Stimulated activated CD4-positive, alpha-beta T cell treated with anti-CD3 and anti-CD28 coated beads, Interleukin-15, amount 100 ng/mL, for 24 hours (primary cell): ENCODE results near the gene CXCL17.

Experiments
- DNase-seq: peaks from one replicate; pipeline ENCODE4 v3.0.0-alpha.2; 2020

Gene CXCL17

DNA sequence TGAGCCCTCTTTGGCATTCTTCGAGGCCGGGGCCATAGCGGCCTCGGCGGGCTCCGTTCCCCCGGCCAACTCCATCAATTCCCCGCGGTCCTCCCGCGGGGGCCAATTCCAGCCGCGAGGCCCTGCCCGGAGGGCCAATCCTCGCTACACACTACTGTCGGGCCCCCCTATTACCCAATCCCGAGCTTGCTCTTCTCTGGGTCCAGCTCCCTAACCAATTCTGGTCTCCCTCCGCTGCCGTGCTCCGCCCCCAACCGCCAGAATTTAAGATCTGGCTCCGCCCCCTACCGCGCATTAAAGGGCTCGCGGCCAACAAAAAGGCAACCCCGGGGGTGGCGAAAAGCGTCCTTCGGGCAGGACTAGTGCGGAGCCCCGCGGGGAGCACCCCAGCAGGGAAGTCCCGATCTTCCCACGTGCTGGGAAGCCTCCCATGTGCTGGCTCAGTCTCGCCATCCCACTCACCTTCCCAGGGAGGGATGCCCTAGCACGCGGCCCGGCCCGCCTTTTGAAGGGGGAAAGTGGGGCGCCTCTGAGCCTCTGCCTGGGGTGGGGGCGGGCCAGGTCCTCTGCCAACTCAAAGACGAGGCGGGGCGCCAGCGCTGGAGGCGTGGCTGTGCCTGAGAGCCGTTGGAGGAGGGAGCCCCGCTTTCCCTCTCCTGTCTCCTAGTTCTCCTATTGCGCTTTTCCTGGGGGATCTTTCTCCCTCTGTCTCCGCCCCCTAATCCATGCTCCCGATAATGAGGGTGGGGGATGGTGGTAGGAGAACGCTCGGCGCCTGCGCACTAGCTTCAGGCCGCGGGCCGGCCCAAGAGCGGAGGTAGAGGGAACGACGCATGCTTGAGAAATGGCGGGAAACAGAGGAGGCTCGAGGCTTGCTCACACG, 19.0 kb downstream of the CXCL17 start:
- DNase-seq: peak; percentile 96

DNA sequence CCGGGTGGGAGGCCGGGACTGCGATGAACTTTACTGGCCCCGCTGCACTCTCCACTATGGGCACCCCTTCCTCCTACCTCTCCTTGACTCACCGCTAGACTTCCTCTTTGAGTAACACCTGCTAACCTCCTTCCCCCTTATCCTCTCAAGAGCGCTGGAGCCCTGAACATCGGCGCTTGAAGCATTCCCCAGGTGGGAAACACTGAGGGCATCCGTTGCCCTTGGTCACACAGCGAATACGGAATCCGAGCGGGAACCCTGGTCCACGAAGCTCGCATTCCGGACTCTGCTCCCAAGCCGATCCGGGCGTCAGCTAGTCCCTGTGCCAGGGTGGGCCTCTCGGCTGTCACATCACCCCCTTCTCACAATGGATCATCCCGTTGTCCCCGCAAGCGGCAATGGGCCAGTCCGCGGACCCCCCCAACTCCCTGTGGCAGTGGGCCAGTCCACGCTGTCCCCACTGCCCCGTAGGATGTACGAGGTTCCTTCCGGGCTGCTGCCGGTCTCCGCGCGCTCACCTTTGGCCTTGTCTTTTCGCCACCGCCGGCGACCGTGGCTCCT, 19.8 kb downstream of the CXCL17 start:
- peak; percentile 55 for DNase-seq

DNA sequence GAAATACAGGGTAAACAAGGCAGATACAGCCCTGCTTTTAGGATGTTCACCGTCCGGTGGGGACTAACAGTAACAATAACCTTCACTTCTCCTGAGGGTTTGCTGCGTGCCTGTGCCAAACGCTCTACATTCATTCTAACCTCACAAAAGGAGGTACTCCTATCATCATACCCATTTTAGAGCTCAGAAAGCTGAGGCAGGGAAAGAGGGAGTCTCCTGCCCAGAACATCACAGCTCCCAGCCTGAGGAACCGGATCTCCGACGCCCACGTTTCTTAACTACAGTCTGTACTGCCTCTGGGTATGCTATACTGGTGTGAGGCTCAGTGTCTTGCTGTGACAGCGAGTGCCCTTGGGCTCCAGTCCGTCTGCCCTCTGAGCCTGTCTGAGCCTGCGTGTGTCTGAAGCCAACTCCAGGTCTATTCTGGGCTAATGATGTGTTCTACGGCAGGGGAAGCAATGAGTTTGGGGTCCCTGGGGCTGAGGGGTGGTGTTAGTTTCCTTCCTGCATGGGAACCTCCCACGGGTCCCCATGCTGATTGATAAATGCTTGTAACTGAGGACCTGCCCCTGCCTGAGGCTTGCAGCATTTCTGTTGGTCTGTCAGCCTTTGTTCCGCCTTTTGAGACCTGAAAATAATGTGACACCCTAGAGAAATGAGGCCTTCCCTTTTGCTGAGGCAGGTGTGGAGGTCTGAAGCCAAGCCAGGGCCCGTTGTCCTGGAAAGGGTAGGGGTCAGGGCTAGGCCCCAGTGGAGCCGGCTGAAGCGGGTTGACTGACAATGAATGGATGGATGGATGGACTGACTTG, 20.4 kb downstream of the CXCL17 start:
- DNase-seq: no peak

DNA sequence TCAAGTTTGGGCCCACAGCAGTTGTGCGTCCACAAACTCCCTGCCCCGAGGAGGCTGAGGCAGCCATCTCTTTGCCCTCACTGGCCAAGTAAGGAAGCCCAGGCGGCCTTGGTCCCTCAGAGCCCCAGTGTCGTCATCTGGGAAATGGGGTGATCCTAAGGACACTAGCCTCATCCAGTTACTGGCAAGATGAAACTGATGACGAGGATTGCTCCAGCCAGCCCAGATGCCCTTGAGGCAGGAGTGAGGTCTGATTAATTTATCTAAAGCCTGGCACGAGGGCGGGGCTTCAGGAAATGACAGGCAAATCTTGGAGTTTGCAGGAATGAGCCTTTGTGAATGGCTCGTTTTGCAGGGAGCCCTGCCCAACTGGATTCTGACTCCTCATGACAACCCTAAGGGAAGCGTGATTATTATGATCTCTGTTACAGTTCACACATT, 21.1 kb downstream of the CXCL17 start:
- DNase-seq: no peak

DNA sequence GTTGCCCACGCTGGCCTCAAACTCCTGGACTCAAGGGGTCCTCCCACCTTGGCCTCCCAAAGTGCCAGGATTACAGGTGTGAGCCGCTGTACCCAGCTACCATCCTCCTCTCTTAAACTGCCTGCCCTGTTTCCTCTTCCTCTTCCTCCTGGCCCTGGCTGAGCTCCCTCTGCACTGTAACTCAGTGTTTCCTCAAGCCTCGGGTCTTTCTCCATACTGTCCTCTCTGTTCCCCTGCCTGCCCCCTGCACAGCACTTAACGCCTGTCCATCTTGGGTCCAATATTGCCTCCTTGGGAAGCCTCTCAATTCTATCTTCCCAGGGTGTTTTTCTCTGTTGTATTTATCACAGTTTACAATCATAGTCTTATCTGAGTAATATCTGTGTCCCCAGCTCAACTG, 21.6 kb downstream of the CXCL17 start:
- no peak for DNase-seq

DNA sequence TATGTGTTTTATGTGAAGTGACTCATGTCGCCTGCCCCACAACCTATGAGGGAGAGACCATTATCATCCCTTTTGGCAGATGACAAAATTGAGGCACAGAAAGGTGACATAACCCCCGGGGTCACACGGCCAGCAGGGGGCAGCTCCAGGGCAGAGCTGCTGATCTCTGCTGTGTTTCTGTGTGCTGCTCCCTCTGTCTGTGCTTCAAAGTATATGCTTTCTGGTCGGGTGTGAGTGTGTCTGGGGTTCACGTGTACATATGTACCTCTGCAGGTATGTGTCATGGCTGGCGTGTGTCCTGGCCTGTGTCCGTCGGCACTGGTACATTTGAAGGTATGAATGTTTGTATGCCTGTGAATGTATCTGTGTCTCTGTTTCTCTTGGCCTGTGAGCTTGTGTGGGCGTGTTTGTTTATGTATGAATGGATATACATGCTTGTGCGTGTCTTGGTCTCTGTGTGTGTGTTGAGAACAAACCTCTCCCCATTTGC, 22.6 kb downstream of the CXCL17 start:
- peak; percentile 87 for DNase-seq

DNA sequence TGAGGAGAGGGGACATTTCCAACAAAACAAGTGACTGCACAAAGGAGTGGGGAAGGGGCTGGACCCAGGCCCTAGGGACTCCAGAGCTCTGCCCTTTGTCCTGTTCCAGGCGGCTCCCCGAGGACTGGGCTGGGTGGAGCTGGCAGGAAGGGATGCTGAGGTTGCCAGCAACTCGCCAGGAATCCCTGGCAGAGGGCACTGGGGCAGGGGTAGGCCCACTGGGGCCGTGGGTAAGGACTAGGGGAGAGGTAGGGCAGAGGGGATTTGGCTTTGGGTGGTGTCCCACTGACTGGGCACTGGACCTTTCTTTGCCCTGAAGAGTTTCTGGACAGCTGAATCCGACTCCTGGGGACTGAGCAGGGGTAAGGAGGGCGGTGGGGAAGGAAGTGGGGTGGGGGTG, 23.4 kb downstream of the CXCL17 start:
- no peak for DNase-seq

DNA sequence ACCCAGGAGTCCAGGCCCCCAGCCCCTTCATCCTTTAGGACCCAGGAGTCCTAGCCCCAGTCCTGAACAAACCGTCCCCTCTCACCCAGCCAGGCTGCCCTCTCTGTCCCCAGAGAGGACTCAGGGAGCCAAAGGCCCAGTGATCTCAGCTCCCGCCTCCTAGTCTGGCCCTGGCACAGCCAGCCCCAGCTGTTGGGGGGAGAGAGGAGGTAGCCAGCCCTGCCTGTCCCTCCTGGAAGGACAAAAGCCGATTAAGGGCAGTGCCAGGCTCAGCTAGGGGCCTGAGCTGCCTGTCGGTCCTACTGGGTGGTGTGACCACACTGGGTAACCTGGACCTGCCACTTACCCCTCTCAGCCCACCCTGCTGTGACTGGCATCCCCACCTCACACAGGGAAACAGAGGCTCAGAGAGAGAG, 30.1 kb downstream of the CXCL17 start:
- no peak for DNase-seq

DNA sequence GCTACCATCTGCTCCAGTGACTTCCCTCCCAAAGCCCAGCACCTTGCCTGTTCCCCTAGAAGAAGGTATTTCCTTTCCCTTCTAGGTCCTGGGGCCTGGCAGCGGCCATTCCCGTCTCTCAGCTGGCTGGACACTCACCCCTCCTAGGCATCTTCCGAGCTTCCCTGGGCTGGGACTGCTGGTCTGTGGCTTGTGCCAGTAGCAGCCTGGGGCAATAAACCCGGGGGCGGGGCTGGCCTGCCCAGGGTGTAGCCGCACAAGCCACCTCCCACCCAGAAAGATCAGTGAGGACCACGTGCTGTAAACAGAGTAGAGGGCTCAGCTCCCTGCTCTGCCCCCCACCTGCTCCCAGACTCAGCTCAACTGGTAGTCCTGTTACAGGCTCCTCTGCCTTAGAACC, 30.5 kb downstream of the CXCL17 start:
- DNase-seq: no peak

DNA sequence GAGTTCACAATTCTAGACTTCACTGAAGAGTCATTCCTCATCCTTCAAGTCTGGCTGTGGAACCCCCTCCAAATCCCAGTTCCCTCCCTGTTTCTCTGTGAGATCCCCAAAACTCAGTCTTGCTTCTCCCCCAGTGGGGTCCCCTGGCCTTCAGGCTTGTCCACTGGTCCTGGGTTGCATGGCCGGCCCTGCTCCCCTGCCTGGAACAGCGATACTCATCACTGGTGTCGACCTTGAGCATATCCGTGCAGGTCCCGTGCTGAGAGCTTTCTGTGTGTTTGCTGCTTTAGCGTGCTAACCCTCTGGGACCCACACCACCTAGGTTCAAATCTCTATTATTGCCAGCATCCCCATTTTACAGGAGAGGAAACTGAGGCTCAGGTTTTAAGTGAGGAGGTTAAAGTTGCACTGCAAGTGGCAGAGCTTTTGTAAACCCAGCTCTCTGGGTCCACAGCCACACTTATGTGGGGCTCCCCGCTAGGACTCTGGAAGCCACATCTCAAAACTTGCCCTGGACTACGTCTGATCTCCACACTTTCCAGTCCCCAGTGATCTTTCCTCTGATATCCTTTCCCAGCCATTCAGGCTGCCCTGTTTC, 31.1 kb downstream of the CXCL17 start:
- no peak for DNase-seq

DNA sequence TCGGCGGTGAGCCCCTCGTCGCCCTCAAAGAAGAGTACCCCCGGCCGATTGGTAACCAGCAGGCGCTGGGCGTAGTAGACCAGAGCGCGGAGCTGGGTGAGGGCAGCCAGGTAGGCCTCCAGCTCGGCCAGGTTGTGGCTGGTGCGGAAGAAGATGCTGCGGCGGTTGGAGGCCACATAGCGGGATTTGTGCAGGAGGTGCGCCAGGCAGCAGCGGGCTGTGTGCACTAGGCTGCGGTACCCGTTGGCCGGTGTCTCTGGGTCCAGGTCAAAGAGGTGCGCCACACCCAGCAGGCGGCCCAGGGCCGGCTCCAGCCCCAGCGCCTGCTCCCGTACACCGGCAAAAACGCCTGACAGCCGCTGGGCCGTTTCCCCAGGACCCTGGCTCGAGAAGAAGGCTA, 32.4 kb downstream of the CXCL17 start:
- DNase-seq: no peak

DNA sequence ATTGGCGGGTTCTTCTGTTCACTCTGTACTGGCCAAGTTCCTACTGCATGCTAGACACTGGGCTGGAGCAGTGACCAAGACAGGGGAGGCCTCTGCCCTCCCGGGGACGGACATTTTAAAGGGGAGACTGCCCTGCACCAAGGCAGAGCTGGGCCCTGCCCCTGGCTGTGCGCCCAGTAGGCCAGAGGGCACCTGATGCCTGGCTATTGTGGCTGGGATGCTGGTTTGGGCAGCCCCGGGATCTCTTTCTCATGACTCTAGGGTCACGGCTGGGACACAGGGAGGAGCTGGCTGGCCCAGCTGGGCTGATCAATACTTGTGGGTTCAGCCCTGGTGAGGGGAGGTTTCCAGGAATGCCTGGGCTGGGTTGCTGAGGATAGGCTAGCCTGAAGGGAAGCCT, 33.3 kb downstream of the CXCL17 start:
- no peak for DNase-seq

DNA sequence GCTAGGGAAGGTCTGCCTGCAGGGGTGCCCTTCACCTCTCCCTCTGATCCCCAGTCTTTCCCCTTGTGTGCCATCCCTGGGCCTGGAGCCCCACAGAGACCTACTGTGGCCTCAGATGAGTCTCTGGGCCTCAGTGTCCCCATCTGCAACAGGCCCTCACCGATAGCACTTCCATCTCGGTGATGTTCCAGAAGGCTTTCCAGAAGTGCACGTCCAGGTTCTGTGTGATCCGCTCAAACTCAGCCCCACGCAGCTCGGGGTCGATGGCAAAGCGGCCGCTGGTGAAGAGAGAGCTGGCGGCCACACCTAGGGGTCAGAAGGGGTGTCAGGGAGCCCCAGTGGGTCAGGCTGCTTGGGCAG, 35.0 kb downstream of the CXCL17 start:
- no peak for DNase-seq

DNA sequence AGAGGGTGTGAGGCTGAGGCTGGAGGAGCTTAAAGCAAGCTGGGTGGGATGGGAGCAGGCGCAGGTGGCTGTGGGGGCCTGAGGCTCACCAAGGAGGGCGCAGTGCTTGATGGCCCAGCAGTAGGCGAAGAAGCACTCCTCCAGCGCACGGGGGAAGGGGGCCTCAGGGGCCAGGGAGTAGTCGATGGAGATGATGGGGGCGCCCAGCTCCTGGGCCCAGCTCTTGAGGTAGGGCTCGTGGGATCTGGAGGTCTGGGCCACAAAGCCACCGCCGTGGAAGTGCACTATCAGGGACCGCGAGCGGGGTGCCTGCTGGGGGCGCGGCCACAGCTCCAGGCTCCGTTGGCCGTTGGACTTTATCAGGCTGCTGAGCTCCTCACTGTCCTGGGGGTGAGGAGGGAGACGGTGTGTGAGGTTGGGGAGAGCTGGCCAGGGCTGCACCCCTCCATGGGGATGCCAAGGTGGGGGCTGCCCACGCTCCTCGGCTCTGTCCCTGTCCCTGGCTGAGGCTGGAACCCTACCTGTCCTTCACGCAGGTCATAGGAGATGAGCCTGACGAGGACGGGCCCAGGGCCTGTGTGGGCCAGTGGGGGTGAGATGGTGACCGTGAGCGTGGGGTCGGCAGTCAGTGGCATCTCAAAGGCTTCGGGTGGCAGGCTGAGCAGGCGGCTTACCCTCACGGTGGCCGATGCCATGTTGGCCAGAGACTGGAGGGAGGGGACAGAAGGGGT, 35.5 kb downstream of the CXCL17 start:
- no peak for DNase-seq

DNA sequence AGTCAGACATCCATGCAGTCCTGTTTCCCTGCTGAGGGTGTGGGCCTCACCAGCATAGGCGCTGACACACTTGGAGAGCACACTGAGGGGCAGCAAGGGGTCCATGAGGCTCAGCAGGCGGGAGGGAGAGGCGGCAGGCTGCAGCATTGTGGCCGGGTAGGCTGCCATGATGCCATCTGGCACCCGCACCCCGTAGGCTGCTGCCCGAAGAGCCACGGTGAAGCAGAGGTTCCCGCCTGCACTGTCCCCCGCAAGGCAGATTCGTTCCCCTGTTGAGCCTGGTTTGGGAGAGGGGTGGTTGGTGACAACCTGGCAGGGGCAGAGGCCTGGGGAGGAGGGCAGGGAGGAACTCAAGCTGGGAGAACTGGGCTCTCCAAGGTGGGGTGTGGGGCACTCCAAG, 36.6 kb downstream of the CXCL17 start:
- no peak for DNase-seq

DNA sequence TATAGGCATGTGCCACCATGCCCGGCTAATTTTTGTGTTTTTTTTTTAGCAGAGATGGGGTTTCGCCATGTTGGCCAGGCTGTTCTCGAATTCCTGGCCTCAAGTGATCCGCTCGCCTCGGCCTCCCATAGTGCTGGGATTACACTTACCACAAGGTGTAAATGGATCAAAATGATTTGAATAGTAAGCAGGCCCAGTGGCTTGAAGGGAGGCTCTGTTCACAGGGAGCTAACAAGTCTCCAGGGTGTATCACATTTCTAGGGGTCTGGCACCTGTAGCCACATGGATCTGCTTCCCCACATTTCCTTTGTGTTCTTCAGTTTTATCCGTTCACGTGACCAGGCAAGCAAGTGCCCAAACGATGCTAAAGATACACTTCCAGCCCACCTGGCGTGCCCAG, 39.2 kb downstream of the CXCL17 start:
- no peak for DNase-seq

DNA sequence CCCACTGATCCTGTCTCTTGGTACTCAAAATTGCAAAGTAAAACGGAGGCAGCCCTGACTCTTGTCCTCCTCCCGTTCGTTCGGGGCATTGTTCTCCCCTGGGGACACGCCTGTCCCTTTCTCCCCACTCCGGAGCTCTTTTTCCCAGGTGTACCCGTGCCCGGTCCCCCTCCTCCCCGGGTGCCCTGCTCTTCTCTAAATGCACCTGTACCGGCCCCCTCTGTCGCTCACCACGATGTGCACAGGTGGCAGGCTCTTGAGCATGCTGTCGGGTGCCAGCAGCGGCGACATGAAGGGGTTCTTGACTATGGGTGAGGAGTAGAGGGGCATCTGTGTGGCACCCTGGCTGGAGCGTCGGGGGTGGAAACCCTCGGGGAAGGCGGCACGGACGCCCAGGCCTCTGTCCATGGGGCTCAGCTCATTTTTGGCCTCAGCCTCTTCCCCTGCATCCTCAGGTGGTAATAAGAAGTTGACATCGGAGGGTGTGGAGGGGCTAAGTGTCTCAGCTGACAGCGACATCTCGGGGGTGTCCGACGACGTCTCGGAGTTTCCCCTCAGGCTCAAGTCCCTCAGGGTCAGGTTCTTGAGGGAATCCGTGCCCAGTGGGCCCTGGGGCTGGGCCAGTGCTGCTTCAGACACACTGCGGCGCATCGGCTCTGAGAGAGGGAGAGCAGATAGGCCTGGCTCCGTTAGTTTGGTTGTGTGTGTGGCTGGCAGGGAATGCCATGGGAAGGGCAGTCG, 40.2 kb downstream of the CXCL17 start:
- DNase-seq: no peak

DNA sequence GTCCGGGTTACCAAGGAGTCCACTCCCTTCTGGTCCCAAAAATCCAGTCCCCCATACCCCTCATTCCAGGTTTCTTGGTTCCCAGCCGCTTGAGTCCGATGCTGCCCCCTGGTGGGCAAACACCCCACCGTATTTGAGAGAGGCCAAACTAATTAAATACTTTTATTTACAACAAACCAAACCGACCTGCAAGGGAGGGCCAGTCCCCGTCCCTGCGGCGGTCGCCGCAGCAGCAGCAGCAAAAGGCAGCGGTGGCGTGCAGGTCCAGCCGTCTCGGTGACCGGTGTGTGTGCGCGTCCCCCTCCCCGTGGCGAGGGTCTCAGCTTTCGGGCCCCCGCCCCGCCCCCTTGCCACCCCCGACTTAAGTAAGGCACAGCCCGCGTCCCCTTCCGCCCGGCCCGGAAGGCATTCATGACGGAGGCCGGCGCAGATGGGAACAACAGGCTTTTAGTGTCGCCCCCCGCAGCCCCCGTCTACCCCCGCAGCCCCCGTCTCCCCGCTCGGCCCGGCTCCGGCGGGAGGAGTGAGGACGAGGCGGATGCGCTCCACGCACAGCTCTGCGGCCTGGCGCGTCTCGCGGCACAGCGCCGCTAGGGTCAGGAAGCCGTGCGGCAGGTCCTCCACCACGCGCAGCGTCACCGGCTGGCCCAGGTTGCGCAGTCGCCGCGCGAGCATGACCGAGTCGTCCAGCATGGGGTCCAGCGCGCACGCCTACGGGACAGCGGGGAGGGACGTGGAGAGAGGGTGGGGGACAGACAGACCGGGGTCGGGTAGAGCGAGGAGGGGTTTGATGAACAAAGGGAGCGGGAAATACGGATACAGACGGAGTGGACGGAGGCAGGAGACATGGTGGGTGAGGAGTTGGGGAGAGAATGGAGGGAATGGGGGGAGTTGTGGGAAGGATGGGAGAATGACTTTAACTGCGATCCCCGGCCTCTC, 41.1 kb downstream of the CXCL17 start:
- DNase-seq: peak; percentile 83

DNA sequence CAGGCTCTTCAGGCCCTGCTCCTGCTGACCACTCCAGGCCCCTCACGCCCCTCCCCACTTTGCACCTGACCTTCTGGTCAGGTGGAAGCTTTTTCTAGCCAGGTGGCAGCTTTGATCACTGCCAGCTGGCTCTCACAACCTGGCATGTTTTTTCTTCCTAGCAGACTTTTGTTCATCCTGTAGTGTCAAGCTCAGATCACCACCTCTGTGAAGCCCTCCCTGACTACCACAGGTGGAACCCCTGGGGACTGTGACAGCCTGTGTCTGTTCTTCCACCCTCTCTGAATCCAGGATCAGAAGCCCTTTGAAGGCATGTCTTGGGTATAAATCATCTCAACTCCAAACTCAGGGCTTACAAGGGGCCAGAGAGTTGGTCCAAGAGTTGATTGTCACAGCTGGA, 42.3 kb downstream of the CXCL17 start:
- DNase-seq: no peak
